H54 (cell line): ENCODE results near the gene PTH1R.
A peak's percentile ranks its signal among the peaks of the same experiment; 100 is the strongest.

ENCODE experiments used
- DNase-seq: peaks from one replicate; pipeline ENCODE4 v3.0.0; 2011; ENCODE audit warnings: low spot score, mixed read lengths; ENCODE audit not compliant: insufficient read length
- FAIRE-seq: peaks from 3 replicates; lab custom pipeline; 2011; peaks lifted over from hg19 to GRCh38; lab: Jason Lieb, UNC
- POLR2A ChIP-seq: IDR thresholded peaks from 2 replicates; pipeline ENCODE4 v1.6.1; 2011; ENCODE audit warnings: low read depth, mild to moderate bottlenecking, low read length

The PTH1R gene

DNA sequence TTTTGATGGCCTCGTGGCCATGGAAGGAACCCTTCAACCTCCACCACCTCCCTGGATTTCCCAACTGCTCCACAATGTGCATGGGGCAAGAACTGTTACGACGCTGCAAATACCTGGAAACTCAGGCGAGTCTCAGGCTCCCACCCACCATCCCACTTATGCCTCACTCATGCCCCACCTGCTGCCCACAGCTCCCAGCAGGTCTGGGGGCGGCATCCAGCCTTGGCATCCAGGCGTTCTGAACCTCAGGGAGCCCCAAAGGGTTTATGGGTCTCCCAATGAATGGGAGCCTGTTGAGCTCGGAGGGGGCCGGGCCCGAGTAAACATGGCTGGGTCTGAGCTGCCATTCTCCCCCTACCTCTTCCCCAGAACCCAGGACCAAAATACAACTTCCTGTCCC lies 2.0 kb upstream of the PTH1R start:
- no peak for TF ChIP-seq POLR2A
- DNase-seq: no peak
- no peak for FAIRE-seq

- no peak for DNase-seq
- TF ChIP-seq POLR2A: no peak
- no peak for FAIRE-seq
Measured at GRCh38 chr3:46876313-46877300, 914 bp upstream of the PTH1R start.

DNA sequence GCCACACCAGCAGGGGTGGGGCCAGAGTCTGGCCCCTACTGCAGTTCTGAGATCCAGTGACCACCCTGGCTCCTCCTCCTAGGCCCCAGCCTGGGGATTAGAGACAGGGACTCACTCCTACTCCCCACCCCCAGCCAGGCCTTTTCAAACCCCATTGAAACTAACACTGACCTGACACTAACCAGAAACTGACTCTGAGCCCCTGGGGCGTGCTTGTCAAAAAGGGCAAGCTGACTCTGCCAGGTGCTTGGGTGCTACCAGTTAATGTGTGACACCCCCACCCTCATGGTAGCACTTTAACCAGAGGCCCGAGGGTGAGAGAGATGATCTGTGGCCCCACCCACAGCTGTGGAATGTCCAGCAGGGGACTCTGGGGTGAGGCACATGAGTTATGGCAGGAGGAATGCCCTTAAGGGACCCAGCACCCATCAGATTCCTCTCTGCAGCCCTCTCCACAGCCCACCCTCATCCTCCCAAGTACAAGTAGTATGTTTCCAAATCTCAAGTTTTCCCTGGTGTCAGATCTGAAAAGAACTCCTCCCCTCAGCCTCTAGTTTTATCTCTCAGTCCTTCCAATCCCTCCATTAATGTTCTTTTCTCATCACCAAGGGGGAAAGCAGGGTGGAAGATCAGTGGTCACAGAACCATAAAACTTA lies 1.4 kb downstream of the PTH1R start:
- FAIRE-seq: no peak
- TF ChIP-seq POLR2A: no peak
- peak; percentile 79 for DNase-seq

- DNase-seq (no peak), FAIRE-seq (no peak)
- no peak for TF ChIP-seq POLR2A
Measured at GRCh38 chr3:46880884-46881595, 3.5 kb downstream of the PTH1R start.

DNA sequence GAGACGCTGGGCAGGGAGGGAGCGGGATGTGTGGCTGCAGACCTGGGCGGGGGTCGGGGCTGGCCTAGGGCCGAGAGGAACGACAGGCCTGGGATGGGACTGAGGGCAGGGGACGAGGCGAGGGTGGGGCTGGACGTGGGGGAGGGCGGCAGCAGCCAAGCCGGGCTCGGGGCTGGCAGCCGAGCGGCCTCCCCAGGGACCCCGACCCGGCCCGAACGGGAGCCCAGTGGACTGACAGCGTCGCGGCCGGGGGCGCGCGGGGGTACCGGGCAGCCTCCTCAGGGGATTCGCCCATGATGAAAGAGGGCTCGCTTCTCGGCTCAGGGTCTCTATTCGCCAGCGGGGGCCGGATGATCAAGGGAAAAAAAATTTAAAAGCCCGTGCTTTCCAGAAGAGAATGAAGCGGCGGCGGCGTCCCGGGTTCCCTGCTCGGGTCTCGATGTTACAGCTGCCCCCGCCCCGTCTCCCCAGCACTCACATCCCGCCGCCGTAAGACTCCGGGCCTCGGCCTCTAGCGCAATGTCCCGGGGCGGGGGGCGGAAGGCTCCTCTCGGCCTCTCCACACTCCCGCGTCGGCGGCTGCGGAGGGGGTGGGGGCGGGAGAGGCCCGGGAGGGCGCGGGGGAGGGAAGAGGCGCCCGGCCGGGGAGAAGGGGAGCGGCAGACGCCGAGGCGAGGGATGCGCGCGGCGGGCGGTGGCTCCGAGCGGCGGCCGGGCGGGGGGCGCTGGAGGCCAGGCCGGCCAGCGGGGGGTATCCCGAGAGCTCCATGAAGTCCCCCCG lies 4.3 kb downstream of the PTH1R start:
- FAIRE-seq (no peak), DNase-seq (no peak)
- no peak for TF ChIP-seq POLR2A

DNA sequence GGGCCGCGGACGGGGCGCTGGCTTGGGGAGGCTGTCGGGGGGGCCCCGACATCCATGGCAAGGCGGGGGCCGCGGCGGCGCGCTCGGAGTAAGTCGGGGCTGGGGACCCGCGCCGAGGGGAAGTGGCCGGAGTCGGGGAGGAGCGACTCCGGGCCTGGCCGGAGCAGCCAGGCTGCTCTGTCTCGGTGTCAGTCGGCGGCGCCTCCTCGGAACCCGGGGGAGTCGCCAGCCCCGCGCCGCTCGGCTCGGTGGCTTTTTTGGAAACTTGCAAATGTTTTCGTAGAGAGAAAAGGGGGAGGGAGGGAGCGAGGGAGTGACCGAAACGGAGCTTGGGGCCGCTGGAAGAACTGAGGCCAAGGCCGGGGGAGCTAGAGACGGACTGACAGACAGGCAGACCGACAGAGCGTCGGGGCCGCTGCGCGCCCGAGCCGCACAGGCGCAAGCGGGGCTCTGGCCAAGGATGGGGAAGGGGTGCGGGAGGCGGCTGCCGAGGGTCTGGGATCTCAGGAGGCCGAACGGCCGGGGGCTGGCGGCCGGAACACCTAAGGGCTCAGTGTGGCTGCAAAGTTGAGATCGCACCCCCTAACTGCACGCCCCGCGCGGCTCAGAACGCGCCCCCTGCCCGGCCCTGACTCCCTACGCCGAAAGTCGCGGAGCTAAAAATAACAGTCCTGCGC lies 5.0 kb downstream of the PTH1R start:
- no peak for TF ChIP-seq POLR2A
- no peak for FAIRE-seq
- no peak for DNase-seq

DNA sequence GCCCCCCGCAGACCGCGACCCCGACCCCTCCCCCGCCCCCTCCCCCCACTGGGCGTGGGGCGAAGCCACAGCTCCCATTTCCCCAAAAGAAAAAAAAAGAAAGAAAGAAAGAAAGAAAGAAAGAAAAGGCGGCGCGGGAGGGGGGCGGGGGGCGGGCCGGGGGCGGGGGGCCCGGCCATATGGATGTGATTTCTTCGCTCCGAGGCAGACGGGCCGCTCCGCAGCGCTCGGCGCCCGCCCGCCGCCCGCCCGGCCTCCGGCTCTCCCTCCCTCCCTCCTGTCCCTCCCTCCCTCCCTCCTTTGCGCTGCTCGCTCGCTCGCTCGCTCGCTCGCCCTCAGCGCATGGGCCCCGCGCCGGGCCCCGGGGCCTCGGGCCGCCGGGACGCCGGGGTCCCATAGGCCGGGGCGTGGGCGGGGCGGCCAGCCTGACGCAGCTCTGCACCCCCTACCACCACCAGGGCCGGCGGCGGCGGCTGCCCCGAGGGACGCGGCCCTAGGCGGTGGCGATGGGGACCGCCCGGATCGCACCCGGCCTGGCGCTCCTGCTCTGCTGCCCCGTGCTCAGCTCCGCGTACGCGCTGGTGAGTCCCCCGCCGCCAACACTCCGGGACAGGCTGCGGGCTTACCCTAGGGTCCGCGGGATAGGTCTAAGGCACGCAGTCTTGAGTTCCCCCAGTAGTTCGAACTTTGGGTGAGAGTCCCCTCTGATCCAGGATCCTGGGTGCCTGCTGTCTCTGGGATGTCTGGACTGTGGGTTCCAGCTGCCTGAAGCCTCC lies 5.7 kb downstream of the PTH1R start:
- no peak for FAIRE-seq
- no peak for TF ChIP-seq POLR2A
- no peak for DNase-seq

DNA sequence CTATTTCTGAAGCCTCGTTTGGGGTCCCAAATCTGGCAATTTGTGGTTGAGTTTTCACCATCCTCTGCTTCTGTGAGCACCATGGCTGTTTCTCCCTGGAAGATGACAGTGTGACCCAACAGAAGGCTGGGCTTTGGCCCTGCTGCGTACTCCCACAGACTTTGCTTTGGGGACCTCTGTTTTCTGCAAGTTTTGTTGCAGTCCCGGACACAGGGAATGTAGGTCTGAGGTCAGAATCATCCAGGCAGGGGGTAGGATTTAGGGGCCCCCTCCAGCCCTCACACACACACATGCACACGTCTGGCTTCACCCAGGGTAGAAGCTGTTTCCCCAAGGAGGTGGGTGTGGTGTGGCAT lies 6.3 kb downstream of the PTH1R start:
- TF ChIP-seq POLR2A: no peak
- DNase-seq (no peak), FAIRE-seq (no peak)

- FAIRE-seq (no peak), DNase-seq (no peak)
- TF ChIP-seq POLR2A: no peak
Measured at GRCh38 chr3:46884427-46884826, 6.9 kb downstream of the PTH1R start.

DNA sequence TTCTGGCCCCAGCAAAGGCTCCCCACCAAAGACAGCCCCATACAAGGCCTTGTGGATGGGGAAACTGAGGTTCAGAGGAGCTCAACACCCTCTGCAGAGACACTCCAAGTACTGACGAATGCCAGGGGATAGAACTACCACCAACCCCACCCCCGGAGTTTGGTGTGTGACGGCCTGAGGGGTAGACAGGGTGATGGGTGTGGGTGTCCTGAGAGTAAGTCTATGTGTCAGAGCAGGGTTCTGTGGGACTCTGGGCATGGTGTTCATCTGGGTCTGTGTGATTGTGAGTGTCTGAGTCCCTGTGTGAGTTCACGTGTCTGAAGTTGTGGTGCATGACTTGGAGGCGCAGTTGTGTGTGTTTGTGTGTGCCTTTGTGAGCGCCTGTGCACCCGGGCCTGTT lies 7.4 kb downstream of the PTH1R start:
- no peak for TF ChIP-seq POLR2A
- DNase-seq: no peak
- no peak for FAIRE-seq

GRCh38 chr3:46885612-46886011 lies 8.1 kb downstream of the PTH1R start:
- FAIRE-seq (no peak), DNase-seq (no peak)
- no peak for TF ChIP-seq POLR2A

GRCh38 chr3:46887980-46888494 lies 10.5 kb downstream of the PTH1R start:
- DNase-seq (no peak), FAIRE-seq (no peak)
- TF ChIP-seq POLR2A: no peak

- no peak for TF ChIP-seq POLR2A
- no peak for DNase-seq
- no peak for FAIRE-seq
Measured at GRCh38 chr3:46888705-46889104, 11.2 kb downstream of the PTH1R start.
